Liver (tissue), 9 donors: Measurements from ENCODE around the gene WRNIP1. TPM values are rescaled to one million over a fixed set of nuclear protein-coding genes. Genes with fewer than 3 reads are reported as not detected.

Source experiments
- DNase-seq: peaks from one replicate; pipeline ENCODE4 v3.0.0-alpha.2; 2017; ENCODE audit warnings: low spot score
- H3K27ac ChIP-seq, 2 donors: one replicate each; pipeline ENCODE4 v1.7.0; 2013; ENCODE audit warnings: inconsistent platforms in 2 of 2, low read length in 2 of 2, control low read depth in 1 of 2, low read depth in 1 of 2, mild to moderate bottlenecking in 1 of 2
- H3K27me3 ChIP-seq, 4 donors: one replicate each; pipeline versions ENCODE4 v1.6.1 to v1.7.0; 2013; ENCODE audit warnings: low read length in 3 of 4, inconsistent platforms in 1 of 4, mild to moderate bottlenecking in 1 of 4, moderate library complexity in 1 of 4; ENCODE audit not compliant: control insufficient read depth in 4 of 4, insufficient read depth in 4 of 4
- H3K36me3 ChIP-seq, 4 donors: one replicate each; pipeline versions ENCODE4 v1.6.1 to v1.7.0; 2013; ENCODE audit warnings: low read length in 3 of 4, mild to moderate bottlenecking in 3 of 4, low read depth in 1 of 4, moderate library complexity in 1 of 4; ENCODE audit not compliant: control insufficient read depth in 4 of 4, insufficient read depth in 3 of 4
- H3K4me1 ChIP-seq, 4 donors: one replicate each; pipeline versions ENCODE4 v1.6.1 to v1.7.0; 2013; ENCODE audit warnings: low read length in 3 of 4, mild to moderate bottlenecking in 3 of 4, moderate library complexity in 1 of 4; ENCODE audit not compliant: control insufficient read depth in 4 of 4, insufficient read depth in 4 of 4
- H3K4me3 ChIP-seq, 3 donors: one replicate each; pipeline versions ENCODE4 v1.6.1 to v1.7.0; 2013; ENCODE audit warnings: low read length in 3 of 3, control low read depth in 1 of 3, low read depth in 1 of 3, mild to moderate bottlenecking in 1 of 3
- H3K9ac ChIP-seq, 2 donors: one replicate each; pipeline ENCODE4 v1.7.0; 2013; ENCODE audit warnings: low read length in 2 of 2, mild to moderate bottlenecking in 2 of 2, moderate library complexity in 2 of 2, control low read depth in 1 of 2, low read depth in 1 of 2
- H3K9me3 ChIP-seq, 4 donors: one replicate each; pipeline versions ENCODE4 v1.6.1 to v1.7.0; 2013; ENCODE audit warnings: low read length in 3 of 4; ENCODE audit not compliant: control insufficient read depth in 4 of 4
- CTCF ChIP-seq: fragments of 150-350 bp; IDR thresholded peaks from 2 replicates; pipeline ENCODE4 v1.5.1; 2017; ENCODE audit warnings: improper control_type of control experiment, low read depth, low read length; ENCODE audit not compliant: missing input control
- EGR1 ChIP-seq, 2 donors: IDR thresholded peaks; 2 replicates each; pipeline ENCODE4 v1.6.1; 2016 to 2018; ENCODE audit warnings: antibody characterized with exemption in 2 of 2, low read depth in 2 of 2
- FOXA1 ChIP-seq: IDR thresholded peaks from 2 replicates; pipeline ENCODE4 v1.6.1; 2016; ENCODE audit warnings: antibody characterized with exemption
- FOXA2 ChIP-seq: IDR thresholded peaks from 2 replicates; pipeline ENCODE4 v1.6.1; 2016; ENCODE audit warnings: antibody characterized with exemption
- GABPA ChIP-seq, 2 donors: IDR thresholded peaks in 1 of 2; conservative IDR thresholded peaks in 1 of 2; 2 replicates each; pipeline ENCODE4 v1.6.1; 2016; ENCODE audit warnings: antibody characterized with exemption in 2 of 2, mild to moderate bottlenecking in 1 of 2, moderate library complexity in 1 of 2
- HNF4A ChIP-seq, 2 donors: conservative IDR thresholded peaks; 2 replicates each; pipeline ENCODE4 v1.6.1; 2016; ENCODE audit warnings: antibody characterized with exemption in 2 of 2, mild to moderate bottlenecking in 2 of 2
- HNF4G ChIP-seq: IDR thresholded peaks from 2 replicates; pipeline ENCODE4 v1.6.1; 2016; ENCODE audit warnings: antibody characterized with exemption
- JUND ChIP-seq, 2 donors: IDR thresholded peaks; 2 replicates each; pipeline ENCODE4 v1.6.1; 2016; ENCODE audit warnings: antibody characterized with exemption in 2 of 2
- MAX ChIP-seq: IDR thresholded peaks from 2 replicates; pipeline ENCODE4 v1.6.1; 2016; ENCODE audit warnings: antibody characterized with exemption
- NR2F2 ChIP-seq: IDR thresholded peaks from 2 replicates; pipeline ENCODE4 v1.6.1; 2016; ENCODE audit warnings: antibody characterized with exemption
- RAD21 ChIP-seq, 2 donors: IDR thresholded peaks; 2 replicates each; pipeline ENCODE4 v1.6.1; 2016; ENCODE audit warnings: antibody characterized with exemption in 2 of 2, mild to moderate bottlenecking in 2 of 2
- REST ChIP-seq: IDR thresholded peaks from 2 replicates; pipeline ENCODE4 v1.6.1; 2016; ENCODE audit warnings: antibody characterized with exemption, mild to moderate bottlenecking
- RXRA ChIP-seq, 2 donors: IDR thresholded peaks; 2 replicates each; pipeline ENCODE4 v1.6.1; 2017 to 2018; ENCODE audit warnings: antibody characterized with exemption in 2 of 2, mild to moderate bottlenecking in 1 of 2
- SP1 ChIP-seq: IDR thresholded peaks from 2 replicates; pipeline ENCODE4 v1.6.1; 2018; ENCODE audit warnings: antibody characterized with exemption, mild to moderate bottlenecking
- TAF1 ChIP-seq: conservative IDR thresholded peaks from 2 replicates; pipeline ENCODE4 v1.6.1; 2016; ENCODE audit warnings: antibody characterized with exemption, mild to moderate bottlenecking
- YY1 ChIP-seq: IDR thresholded peaks from 2 replicates; pipeline ENCODE4 v1.6.1; 2016; ENCODE audit warnings: antibody characterized with exemption, mild to moderate bottlenecking
- ZBTB33 ChIP-seq: IDR thresholded peaks from 2 replicates; pipeline ENCODE4 v1.6.1; 2016; ENCODE audit warnings: antibody characterized with exemption
- WGBS: extraction: QIAGEN DNeasy Blood & Tissue Kit; methylation state at CpG from one replicate; pipeline ENCODE4 v1.1.7; 2013; 5-methylcytosine and 5-hydroxymethylcytosine counted together
- polyA plus RNA-seq, 2 donors: library from polyadenylated mRNA; stranded (reverse) in 1 of 2; unstranded in 1 of 2; fragments of 200-250 nt in 1 of 2; fragments of >200 nt in 1 of 2; fragmentation: Nextera tagmentation in 1 of 2; extraction: Ambion mirVana in 1 of 2; gene quantifications; one replicate each; pipeline versions ENCODE4 v1.2.1 to v1.2.3, GENCODE V29; 2013 to 2015
- total RNA-seq, 2 donors: library from RNA; depleted of rRNA; stranded (reverse); fragments of >200 nt; gene quantifications; one replicate each; pipeline ENCODE4 v1.2.3, GENCODE V29; 2014
- TF ChIP-seq, protein P1 (sequence below): IDR thresholded peaks from 2 replicates; pipeline ENCODE4 v1.6.1; 2016; ENCODE audit warnings: antibody characterized with exemption
- donor health status: healthy.
- donor health status: healthy.
- donor health status: healthy.
- donor health status: healthy.
- donor health status: healthy.

Gene WRNIP1
- total and polyA plus RNA-seq, 4 donors: 10.0 to 32.7 (median 23.9) TPM

- no peak for DNase-seq
- Histone ChIP-seq H3K36me3 (no peaks in the 10 kb centered on the region), H3K27ac (no peak overlapping the region), H3K9me3 (no peaks in the 10 kb centered on the region), H3K27me3 (no peaks in the 10 kb centered on the region), H3K4me1 (no peaks in the 10 kb centered on the region), H3K4me3 (no peak overlapping the region), H3K9ac (no peak overlapping the region)
- TF ChIP-seq CTCF: no peak
- TF ChIP-seq ZBTB33: no peak
- no peak for TF ChIP-seq HNF4A (conservative IDR thresholded peaks at IDR 0.05)
- no peak for TF ChIP-seq FOXA2
- no peak for TF ChIP-seq HNF4G
- no peak for TF ChIP-seq GABPA (IDR thresholded peaks at IDR 0.05 in 1 of 2, conservative IDR thresholded peaks at IDR 0.05 in 1 of 2)
- TF ChIP-seq MAX: no peak
- no peak for TF ChIP-seq EGR1 (IDR thresholded peaks at IDR 0.05; ENCODE audit: low read depth in 2 of 2)
- no peak for TF ChIP-seq RAD21 (IDR thresholded peaks at IDR 0.05)
- no peak for TF ChIP-seq JUND (IDR thresholded peaks at IDR 0.05)
- no peak for TF ChIP-seq NR2F2
- TF ChIP-seq FOXA1: no peak
- no peak for TF ChIP-seq YY1
- no peak for TF ChIP-seq TAF1
- TF ChIP-seq SP1: no peak
- TF ChIP-seq RXRA (IDR thresholded peaks at IDR 0.05): no peak
- TF ChIP-seq, protein P1, sequence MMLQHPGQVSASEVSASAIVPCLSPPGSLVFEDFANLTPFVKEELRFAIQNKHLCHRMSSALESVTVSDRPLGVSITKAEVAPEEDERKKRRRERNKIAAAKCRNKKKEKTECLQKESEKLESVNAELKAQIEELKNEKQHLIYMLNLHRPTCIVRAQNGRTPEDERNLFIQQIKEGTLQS: no peak
- no peak for TF ChIP-seq REST
These were observed 11.4 kb upstream of the WRNIP1 start for GRCh38 chr6:2753743-2754142.

- 59% methylated on average over 3 of the region's 3 CpGs for WGBS
- Histone ChIP-seq H3K4me3 (no peak overlapping the region), H3K4me1 (no peaks in the 10 kb centered on the region), H3K36me3 (no peaks in the 10 kb centered on the region), H3K9me3 (no peaks in the 10 kb centered on the region), H3K9ac (no peak overlapping the region), H3K27ac (no peak overlapping the region), H3K27me3 (no peaks in the 10 kb centered on the region)
- no peak for DNase-seq
- TF ChIP-seq ZBTB33: no peak
- no peak for TF ChIP-seq MAX
- no peak for TF ChIP-seq RXRA (IDR thresholded peaks at IDR 0.05)
- no peak for TF ChIP-seq CTCF
- no peak for TF ChIP-seq FOXA2
These were observed 10.8 kb upstream of the WRNIP1 start for GRCh38 chr6:2754393-2754792.
